HCT116 (cell line): Measurements from ENCODE around the gene ADGRG7. TPM values are rescaled to one million over a fixed set of nuclear protein-coding genes. Genes with fewer than 3 reads are reported as not detected.

Experiments
- ATAC-seq: fragments of 200-7000 bp; cut with Tn5 transposase; 2 replicates; pipeline ENCODE4 v1.9.1; 2020; ENCODE audit warnings: mild to moderate bottlenecking, moderate library complexity
- BruUV-seq: library from RNA; stranded (reverse); fragments of 400-500 nt; replicated peaks from 2 replicates; lab custom pipeline; 2021; lab: Mats Ljungman, UMichigan
- CTCF ChIA-PET: fragments of 300-600 bp; sonication (Branson Sonifier 250); formaldehyde crosslinking; loops from one replicate; lab custom pipeline; 2021; ENCODE audit warnings: antibody characterized with exemption; lab: Charles Lee
- POLR2A ChIA-PET: fragments of 300-600, 350-600 bp; sonication (Branson Sonifier 250); formaldehyde crosslinking; loops from one replicate; lab custom pipeline; 2021; ENCODE audit warnings: antibody characterized with exemption; lab: Charles Lee
- RAD21 ChIA-PET, 2 experiments: fragments of 300-600 bp; sonication (Branson Sonifier 250); formaldehyde crosslinking; loops; one replicate each; lab custom pipeline; 2023; ENCODE audit warnings: low total read pairs in 2 of 2; ENCODE audit not compliant: uncharacterized antibody in 2 of 2, unreplicated experiment in 2 of 2, low non-redundant PET in 1 of 2; lab: Charles Lee
- DNase-seq: peaks from one replicate; pipeline ENCODE4 v3.0.0-alpha.2; 2010; ENCODE audit warnings: low read depth, low spot score
- H2AFZ ChIP-seq: fragments of 200-600 bp; shearing (Covaris generic), sonication (generic); 2 replicates; pipeline ENCODE4 v1.6.1; 2017; ENCODE audit warnings: low read depth, mixed run types, mixed read lengths, antibody characterized with exemption, low read length; ENCODE audit not compliant: poor library complexity, severe bottlenecking
- H3K27ac ChIP-seq: 2 replicates; pipeline ENCODE4 v1.5.1; 2012; ENCODE audit warnings: low read depth, low read length
- H3K27me3 ChIP-seq: fragments of 200-600 bp; sonication (generic); 2 replicates; pipeline ENCODE4 v1.6.1; 2016; ENCODE audit warnings: mixed run types, low read length, mixed read lengths; ENCODE audit not compliant: insufficient read depth
- H3K36me3 ChIP-seq, 2 experiments: fragments of 200-500 bp in 1 of 2; fragments of 200-600 bp in 1 of 2; sonication (Bioruptor generic) in 1 of 2; sonication (generic) in 1 of 2; 2 replicates each; pipeline versions ENCODE4 v1.5.1 to v1.6.1; 2014 to 2016; ENCODE audit warnings: low read length in 2 of 2, inconsistent platforms in 1 of 2, mixed read lengths in 1 of 2, mixed run types in 1 of 2; ENCODE audit not compliant: insufficient read depth in 2 of 2, control insufficient read depth in 1 of 2
- H3K4me1 ChIP-seq, 2 experiments: fragments of 200-600 bp in 1 of 2; sonication (generic) in 1 of 2; 2 replicates each; pipeline versions ENCODE4 v1.5.1 to v1.6.1; 2012 to 2017; ENCODE audit warnings: low read length in 2 of 2, inconsistent platforms in 1 of 2, mild to moderate bottlenecking in 1 of 2, mixed read lengths in 1 of 2, mixed run types in 1 of 2, moderate library complexity in 1 of 2; ENCODE audit not compliant: insufficient read depth in 2 of 2, control insufficient read depth in 1 of 2
- H3K4me2 ChIP-seq: fragments of 200-600 bp; sonication (generic); 2 replicates; pipeline ENCODE4 v1.6.1; 2017; ENCODE audit warnings: mixed run types, low read length, mixed read lengths
- H3K4me3 ChIP-seq, 2 experiments: fragments of 200-600 bp in 1 of 2; sonication (generic) in 1 of 2; replicated peaks in 1 of 2; 2 replicates each; pipeline ENCODE4 v1.5.1; 2011 to 2016; ENCODE audit warnings: low read length in 2 of 2, control low read depth in 1 of 2, low read depth in 1 of 2, mild to moderate bottlenecking in 1 of 2, mixed read lengths in 1 of 2, mixed run types in 1 of 2
- H3K79me2 ChIP-seq: fragments of 200-600 bp; sonication (generic); 2 replicates; pipeline ENCODE4 v1.6.1; 2017; ENCODE audit warnings: mild to moderate bottlenecking, mixed run types, low read length, moderate library complexity, mixed read lengths; ENCODE audit not compliant: insufficient read depth
- H3K9ac ChIP-seq: fragments of 200-600 bp; sonication (generic); 2 replicates; pipeline ENCODE4 v1.6.1; 2016; ENCODE audit warnings: low read length, mixed read lengths
- H3K9me2 ChIP-seq: fragments of 200-600 bp; sonication (generic), shearing (Covaris generic); 2 replicates; pipeline ENCODE4 v1.6.1; 2017; ENCODE audit warnings: mixed run types, mild to moderate bottlenecking, moderate library complexity; ENCODE audit not compliant: insufficient read depth
- H3K9me3 ChIP-seq, 2 experiments: fragments of 200-500 bp in 1 of 2; fragments of 200-600 bp in 1 of 2; sonication (Bioruptor generic) in 1 of 2; sonication (generic) in 1 of 2; 2 replicates each; pipeline ENCODE4 v1.6.1; 2014 to 2017; ENCODE audit warnings: low read length in 2 of 2, mixed read lengths in 2 of 2, inconsistent platforms in 1 of 2, low read depth in 1 of 2, mild to moderate bottlenecking in 1 of 2, mixed run types in 1 of 2, moderate library complexity in 1 of 2; ENCODE audit not compliant: control insufficient read depth in 1 of 2, insufficient read depth in 1 of 2
- H4K20me1 ChIP-seq: fragments of 200-600 bp; sonication (generic), shearing (Covaris generic); 2 replicates; pipeline ENCODE4 v1.6.1; 2017; ENCODE audit warnings: mixed run types, mild to moderate bottlenecking, moderate library complexity; ENCODE audit not compliant: insufficient read depth
- CTCF ChIP-seq, 3 experiments: fragments of 200-600 bp in 1 of 3; sonication (generic) in 1 of 3; IDR thresholded peaks in 2 of 3; conservative IDR thresholded peaks in 1 of 3; 2 replicates each; pipeline ENCODE4 v1.5.1; 2012 to 2017; ENCODE audit warnings: low read depth in 2 of 3, low read length in 2 of 3, antibody characterized with exemption in 1 of 3, borderline replicate concordance in 1 of 3, control low read depth in 1 of 3, mild to moderate bottlenecking in 1 of 3, mixed read lengths in 1 of 3, mixed run types in 1 of 3, moderate library complexity in 1 of 3; ENCODE audit not compliant: insufficient read depth in 1 of 3
- SRF ChIP-seq: IDR thresholded peaks from 2 replicates; pipeline ENCODE4 v1.6.1; 2012; ENCODE audit warnings: low read depth
- YY1 ChIP-seq: IDR thresholded peaks from 2 replicates; pipeline ENCODE4 v1.6.1; 2011; ENCODE audit warnings: low read length, low read depth, moderate library complexity, mild to moderate bottlenecking; ENCODE audit not compliant: insufficient replicate concordance; ENCODE audit errors: extremely low read depth
- ZNF274 ChIP-seq: fragments of 200-500 bp; sonication (Bioruptor generic); IDR thresholded peaks from 2 replicates; pipeline ENCODE4 v1.6.1; 2014; ENCODE audit warnings: mild to moderate bottlenecking, low read depth, low read length, inconsistent platforms
- intact Hi-C: fragments of 100-400 bp; cut with micrococcal nuclease; formaldehyde crosslinking; loops from 2 replicates; pipeline ENCODE4 v1.10.0; 2022
- total RNA-seq: library from RNA; stranded (reverse); gene quantifications from one replicate; pipeline ENCODE4 v1.2.1, GENCODE V29; 2021; ENCODE audit not compliant: unreplicated experiment

The ADGRG7 gene
- total RNA-seq, 1 experiment from 2014 or later = not detected

DNA sequence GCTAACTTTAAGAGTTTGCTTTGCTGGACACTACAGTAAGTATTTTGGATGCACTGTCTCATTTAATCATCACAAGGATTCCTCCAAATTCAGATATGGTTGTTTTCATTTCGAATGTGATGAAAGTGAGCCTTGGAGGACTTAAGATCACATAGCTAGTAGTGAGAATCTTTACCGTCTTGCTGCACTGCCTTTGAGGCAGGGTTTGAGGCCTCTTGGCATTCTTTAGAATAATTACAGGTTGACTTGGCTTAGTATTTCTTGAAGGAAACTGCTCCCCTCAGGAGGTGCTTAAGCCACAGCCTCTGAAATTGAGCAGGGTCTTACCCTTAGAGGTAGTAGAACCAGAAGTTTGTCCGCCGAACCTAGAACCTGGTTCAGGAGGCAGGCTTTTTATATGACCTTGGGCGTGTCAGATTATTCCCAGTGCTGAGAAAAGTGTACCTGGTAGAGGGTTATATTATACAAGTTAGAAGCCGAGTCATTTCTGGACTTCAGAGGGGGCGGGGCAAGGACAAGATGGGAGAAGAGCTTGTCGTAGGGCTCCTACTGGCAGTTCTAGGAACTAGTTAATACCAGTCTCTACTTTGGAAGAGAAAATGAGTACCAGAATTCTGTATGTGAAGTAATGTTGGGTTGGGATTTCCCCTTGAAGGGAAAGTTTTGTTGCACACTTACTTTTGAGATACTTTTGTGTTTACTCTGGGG lies 101.0 kb downstream of the ADGRG7 start:
- H3K4me2 ChIP-seq = peak overlapping the region; percentile 79
- POLR2A ChIA-PET = interaction anchor here (0.7 to 1.7 kb wide), 3 partner anchors 43 to 254 kb away, joined by 3 to 5 read pairs (median 3); no protein-coding TSS in a partner anchor
- ATAC-seq (peak; percentile 39), DNase-seq (peak; percentile 31)
- peak overlapping the region; percentile 81 for H3K9ac ChIP-seq
- H3K36me3 ChIP-seq = peaks cover 12 to 21% of the 10 kb centered on the region in 2 experiments
- CTCF ChIA-PET = interaction anchor here (0.8 to 2.0 kb wide), 6 partner anchors 28 to 486 kb away, joined by 3 to 8 read pairs (median 4); no protein-coding TSS in a partner anchor
- H3K9me3 ChIP-seq = no peaks in the 10 kb centered on the region
- peaks cover 57% of the 10 kb centered on the region for H3K79me2 ChIP-seq
- RAD21 ChIA-PET = interaction anchor here in 1 of 2 experiments (1.0 kb wide), 1 partner anchor 108 kb away, joined by 3 read pairs; no protein-coding TSS in a partner anchor
- peak overlapping the region; percentile 74 for H3K27ac ChIP-seq
- H3K4me1 ChIP-seq = peaks cover 5 to 17% of the 10 kb centered on the region in 2 experiments; a peak in 3 of 4 replicates
- H2AFZ ChIP-seq = no peak overlapping the region
- H3K27me3 ChIP-seq = no peaks in the 10 kb centered on the region
- TF ChIP-seq SRF (no peak), ZNF274 (no peak), YY1 (peak; percentile 25), CTCF (IDR thresholded peaks at IDR 0.05 in 2 of 3, conservative IDR thresholded peaks at IDR 0.05 in 1 of 3; ENCODE audit: borderline replicate concordance in 1 of 3, insufficient read depth in 1 of 3, low read depth in 2 of 3, low read length in 2 of 3) (peak in 2 of 3 experiments; percentile 32 to 45; a peak in 4 of 6 replicates)
- intact Hi-C loops = loop anchor here (10.0 kb wide), 1 partner anchor 396 kb away; no protein-coding TSS in a partner anchor
- BruUV-seq = no TSS peak
- no peaks in the 10 kb centered on the region for H3K9me2 ChIP-seq
- peaks cover 33% of the 10 kb centered on the region; the same call in 1 of the 2 replicates for H4K20me1 ChIP-seq
- H3K4me3 ChIP-seq = peak overlapping the region; percentile 78 to 92
